Testis (tissue), 3 donors: Measurements from ENCODE around the gene KREMEN2. TPM values are rescaled to one million over a fixed set of nuclear protein-coding genes. Genes with fewer than 3 reads are reported as not detected.

Experiments used
- DNase-seq: peaks from one replicate; pipeline ENCODE4 v3.0.0-alpha.2; 2019
- H3K27ac ChIP-seq, 2 donors: fragments of 200-600 bp; sonication (generic); one replicate each; pipeline ENCODE4 v1.5.1; 2019
- H3K27me3 ChIP-seq: fragments of 200-600 bp; sonication (generic); one replicate; pipeline ENCODE4 v1.5.1; 2019
- H3K36me3 ChIP-seq: fragments of 200-600 bp; sonication (generic); one replicate; pipeline ENCODE4 v1.5.1; 2017; ENCODE audit warnings: low read depth; ENCODE audit errors: missing control alignments
- H3K4me1 ChIP-seq: fragments of 200-600 bp; sonication (generic); one replicate; pipeline ENCODE4 v1.5.1; 2019
- H3K4me3 ChIP-seq, 2 donors: fragments of 200-600 bp; sonication (generic); one replicate each; pipeline ENCODE4 v1.5.1; 2017 to 2019
- H3K9me3 ChIP-seq: fragments of 200-600 bp; sonication (generic); one replicate; pipeline ENCODE4 v1.5.1; 2017
- POLR2A ChIP-seq: fragments of 450-650 bp; IDR thresholded peaks from one replicate; pipeline ENCODE4 v1.6.1; 2017; ENCODE audit warnings: antibody characterized with exemption, mild to moderate bottlenecking, moderate library complexity
- WGBS, 2 donors: methylation state at CpG; one replicate each; pipeline ENCODE4 v1.1.5; 2018; 5-methylcytosine and 5-hydroxymethylcytosine counted together
- intact Hi-C: fragments of 100-400 bp; cut with DNase I; formaldehyde crosslinking; loops from one replicate; pipeline ENCODE4 v1.15.1; 2023; ENCODE audit warnings: low total_unique reads
- polyA plus RNA-seq: library from polyadenylated mRNA; stranded (reverse); fragments of 350-450 nt; fragmentation: Illumina TruSeq; extraction: RNeasy Lipid Tissue Mini Kit (QIAGEN cat#74804); gene quantifications from one replicate; pipeline ENCODE4 v1.2.3, GENCODE V29; 2014; ENCODE audit warnings: low read depth, low replicate concordance; ENCODE audit not compliant: insufficient read depth
- total RNA-seq, 2 donors: library from RNA; depleted of rRNA; stranded (reverse); fragments of >200 nt; gene quantifications; one replicate each; pipeline ENCODE4 v1.2.3, GENCODE V29; 2016
- TF ChIP-seq, protein P1 (sequence below), 3 experiments: fragments of 450-650 bp in 2 of 3; fragments of 200-600 bp in 1 of 3; sonication (generic) in 1 of 3; IDR thresholded peaks; one replicate each; pipeline ENCODE4 v1.5.1; 2016 to 2019; ENCODE audit warnings: antibody characterized with exemption in 3 of 3, mild to moderate bottlenecking in 2 of 3, moderate library complexity in 1 of 3

The KREMEN2 gene
- total and polyA plus RNA-seq, 3 donors from 2014 or later = 0.86 to 1.7 (median 1.7) TPM

DNA sequence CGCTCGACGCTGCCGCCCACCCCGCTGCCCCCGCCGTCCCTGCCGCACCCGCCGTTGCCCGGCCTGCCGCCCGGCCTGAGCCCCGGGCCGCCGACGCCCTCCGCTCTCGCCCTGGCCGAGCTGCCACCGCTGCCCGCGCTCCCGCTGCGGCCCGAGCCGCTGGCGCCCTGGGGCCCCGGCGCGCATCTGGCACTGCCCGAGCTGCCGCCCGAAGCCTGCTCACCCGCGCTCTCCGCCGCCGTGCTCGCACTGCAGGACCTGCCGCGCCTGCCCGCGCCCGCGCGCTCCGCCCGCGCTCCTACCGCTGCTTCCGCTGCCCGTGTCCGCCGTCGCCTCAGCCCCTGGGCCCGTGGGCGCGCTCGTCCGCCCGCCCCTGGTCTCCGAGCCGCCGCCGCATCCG, 40.2 kb downstream of the KREMEN2 start:
- DNase-seq = no peak
- H3K4me1 ChIP-seq = peaks cover 4% of the 10 kb centered on the region
- no peaks in the 10 kb centered on the region for H3K9me3 ChIP-seq
- no peaks in the 10 kb centered on the region for H3K36me3 ChIP-seq
- TF ChIP-seq POLR2A = no peak
- TF ChIP-seq, protein P1, sequence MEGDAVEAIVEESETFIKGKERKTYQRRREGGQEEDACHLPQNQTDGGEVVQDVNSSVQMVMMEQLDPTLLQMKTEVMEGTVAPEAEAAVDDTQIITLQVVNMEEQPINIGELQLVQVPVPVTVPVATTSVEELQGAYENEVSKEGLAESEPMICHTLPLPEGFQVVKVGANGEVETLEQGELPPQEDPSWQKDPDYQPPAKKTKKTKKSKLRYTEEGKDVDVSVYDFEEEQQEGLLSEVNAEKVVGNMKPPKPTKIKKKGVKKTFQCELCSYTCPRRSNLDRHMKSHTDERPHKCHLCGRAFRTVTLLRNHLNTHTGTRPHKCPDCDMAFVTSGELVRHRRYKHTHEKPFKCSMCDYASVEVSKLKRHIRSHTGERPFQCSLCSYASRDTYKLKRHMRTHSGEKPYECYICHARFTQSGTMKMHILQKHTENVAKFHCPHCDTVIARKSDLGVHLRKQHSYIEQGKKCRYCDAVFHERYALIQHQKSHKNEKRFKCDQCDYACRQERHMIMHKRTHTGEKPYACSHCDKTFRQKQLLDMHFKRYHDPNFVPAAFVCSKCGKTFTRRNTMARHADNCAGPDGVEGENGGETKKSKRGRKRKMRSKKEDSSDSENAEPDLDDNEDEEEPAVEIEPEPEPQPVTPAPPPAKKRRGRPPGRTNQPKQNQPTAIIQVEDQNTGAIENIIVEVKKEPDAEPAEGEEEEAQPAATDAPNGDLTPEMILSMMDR (IDR thresholded peaks at IDR 0.05) = no peak
- no peak overlapping the region for H3K27ac ChIP-seq
- intact Hi-C loops = no loop called here
- WGBS, 2 donors = 0% methylated on average over 3 to 11 of the region's 67 CpGs
- no peaks in the 10 kb centered on the region for H3K27me3 ChIP-seq
- H3K4me3 ChIP-seq = no peak overlapping the region

DNA sequence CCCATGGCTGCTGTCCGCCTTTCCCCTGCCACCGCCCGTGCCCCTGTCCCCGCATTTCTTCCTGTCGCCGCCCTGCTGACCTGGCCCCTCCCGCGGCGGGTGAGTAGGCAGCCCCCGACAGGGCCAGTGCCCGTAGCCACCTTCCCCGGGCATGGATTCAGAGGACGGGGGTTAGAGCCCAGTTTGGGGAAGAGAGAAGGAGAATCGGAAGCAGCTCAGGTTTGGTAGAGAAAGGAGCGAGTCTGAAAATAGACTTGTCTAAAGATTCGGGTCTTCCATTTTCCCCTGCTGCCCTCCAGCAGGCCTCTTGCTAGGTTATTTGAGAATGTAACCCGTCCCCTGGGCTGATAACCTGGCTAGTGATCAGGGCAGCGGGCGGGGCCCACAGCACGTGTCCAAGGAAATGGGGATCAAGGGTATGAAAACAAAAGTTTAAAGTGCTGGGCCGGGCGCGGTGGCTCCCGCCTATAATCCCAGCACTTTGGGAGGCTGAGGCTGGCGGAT, 40.8 kb downstream of the KREMEN2 start:
- intact Hi-C loops = no loop called here
- Histone ChIP-seq H3K27me3 (no peaks in the 10 kb centered on the region), H3K4me1 (peaks cover 4% of the 10 kb centered on the region), H3K27ac (no peak overlapping the region), H3K36me3 (no peaks in the 10 kb centered on the region), H3K9me3 (no peaks in the 10 kb centered on the region), H3K4me3 (no peak overlapping the region)
- WGBS, 2 donors = 2 to 8% methylated on average over 16 to 21 of the region's 25 CpGs
- TF ChIP-seq, protein P1 (IDR thresholded peaks at IDR 0.05) = no peak
- no peak for TF ChIP-seq POLR2A
- no peak for DNase-seq

DNA sequence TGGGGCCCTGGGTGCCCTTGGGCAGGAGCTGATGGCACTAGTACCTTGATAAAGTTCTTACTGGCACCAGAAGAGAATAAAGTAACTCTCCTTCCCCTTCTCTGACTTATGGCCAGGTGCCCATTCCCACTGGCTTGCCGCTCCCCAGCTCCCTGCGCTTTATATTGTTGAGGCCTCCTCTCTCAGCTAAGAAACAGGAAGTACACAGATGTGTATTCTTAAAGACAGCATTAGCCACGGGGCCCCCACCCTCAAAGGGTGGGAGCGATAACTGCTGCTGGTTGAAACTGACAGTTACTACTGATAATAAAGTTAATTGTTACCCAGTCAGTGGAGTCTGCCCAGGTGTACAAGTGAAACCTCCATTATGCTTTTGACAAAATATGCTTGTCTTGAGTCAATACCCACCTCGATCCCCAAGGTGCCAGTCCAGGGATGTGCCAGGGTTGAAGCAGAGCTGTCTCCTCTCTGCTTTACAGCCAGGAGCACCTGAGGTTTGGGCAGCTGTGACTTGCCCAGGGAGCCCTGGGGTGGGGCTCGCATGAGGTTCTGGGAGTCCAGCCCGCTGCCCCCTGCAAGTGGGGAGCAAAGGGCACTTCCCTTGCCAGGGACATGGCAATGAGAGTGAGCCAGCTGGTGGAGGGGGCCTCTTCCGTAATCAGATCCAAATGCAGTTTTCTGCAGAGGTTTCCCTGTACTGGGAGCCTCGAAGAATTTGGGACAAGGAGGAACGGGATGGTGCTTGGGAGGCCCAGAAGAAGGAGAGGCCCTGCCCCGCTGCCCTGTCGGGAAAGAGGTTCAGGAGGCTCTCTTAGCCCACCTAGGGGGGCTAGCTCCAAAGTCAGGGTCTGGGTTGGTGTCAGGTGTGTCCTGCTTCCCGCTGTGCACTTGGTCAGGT, 43.2 kb downstream of the KREMEN2 start:
- Histone ChIP-seq H3K36me3 (no peaks in the 10 kb centered on the region), H3K9me3 (no peaks in the 10 kb centered on the region), H3K27ac (no peak overlapping the region), H3K4me1 (peaks cover 4% of the 10 kb centered on the region), H3K27me3 (no peaks in the 10 kb centered on the region), H3K4me3 (no peak overlapping the region)
- 74 to 79% methylated on average over 11 to 13 of the region's 13 CpGs for WGBS, 2 donors
- no peak for DNase-seq
- TF ChIP-seq, protein P1 (IDR thresholded peaks at IDR 0.05) = no peak
- no peak for TF ChIP-seq POLR2A
- intact Hi-C loops = no loop called here

DNA sequence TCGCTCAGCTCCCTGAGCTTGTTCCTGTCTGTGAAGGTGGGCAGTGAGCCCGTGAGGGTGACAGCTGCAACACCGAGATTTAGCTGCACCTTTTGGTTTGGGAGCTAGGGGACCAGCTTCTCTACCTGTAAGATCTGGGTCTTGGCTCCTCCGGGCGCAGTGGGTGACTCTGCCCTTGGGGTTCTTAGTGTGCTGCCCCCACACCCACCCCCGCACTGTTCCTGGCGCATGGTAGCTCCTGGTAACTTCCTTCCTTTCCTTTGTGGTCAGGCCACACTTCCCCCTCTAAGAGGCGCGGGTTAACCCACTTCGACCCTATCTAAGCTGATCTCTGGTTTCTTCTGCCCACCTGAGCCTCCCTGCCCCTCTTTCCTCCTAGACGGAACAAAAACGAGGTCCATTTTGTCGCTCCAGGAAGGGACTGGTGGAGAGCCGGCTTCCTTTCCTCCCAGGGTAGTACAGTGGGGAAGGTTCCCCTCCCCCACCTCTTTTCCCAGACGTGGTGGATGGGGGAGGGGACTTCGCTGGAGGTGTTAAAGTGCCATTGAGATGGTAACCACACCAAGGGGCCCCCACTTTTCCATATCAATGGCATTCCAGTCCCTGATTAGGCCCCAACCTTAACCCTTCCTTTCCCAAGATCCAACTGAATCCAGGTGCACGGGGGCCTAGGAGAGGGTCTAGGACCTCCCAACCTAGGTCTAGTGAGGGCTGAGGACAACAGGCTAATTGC, 44.0 kb downstream of the KREMEN2 start:
- TF ChIP-seq, protein P1 (IDR thresholded peaks at IDR 0.05) = no peak
- TF ChIP-seq POLR2A = no peak
- intact Hi-C loops = no loop called here
- H3K36me3 ChIP-seq = no peaks in the 10 kb centered on the region
- H3K9me3 ChIP-seq = no peaks in the 10 kb centered on the region
- H3K4me1 ChIP-seq = peaks cover 4% of the 10 kb centered on the region
- no peak for DNase-seq
- H3K27me3 ChIP-seq = no peaks in the 10 kb centered on the region
- no peak overlapping the region for H3K4me3 ChIP-seq
- H3K27ac ChIP-seq = no peak overlapping the region
- 43 to 55% methylated on average over 14 to 17 of the region's 17 CpGs for WGBS, 2 donors
